ENCODE measurements around the gene MAP3K5.

The MAP3K5 gene

DNA sequence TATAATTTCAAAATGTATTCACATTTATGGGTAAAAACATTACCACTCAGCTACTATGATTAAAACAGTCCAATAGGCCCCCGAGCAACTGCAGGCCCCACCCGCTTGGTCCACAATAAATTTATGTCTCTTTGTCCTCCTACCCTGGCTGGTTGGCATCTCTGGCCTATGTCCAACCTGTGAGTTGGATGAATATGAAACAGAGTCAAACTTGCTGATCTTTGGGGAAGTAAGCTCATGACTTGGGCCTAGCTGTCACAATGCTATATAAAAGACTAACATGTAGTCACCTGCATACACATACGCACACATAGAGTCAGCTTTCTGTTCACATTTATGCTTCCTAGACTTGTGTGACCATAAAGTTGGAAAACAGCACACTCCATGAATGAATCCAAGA, 262.6 kb downstream of the MAP3K5 start:
- DNase-seq: no peak

DNA sequence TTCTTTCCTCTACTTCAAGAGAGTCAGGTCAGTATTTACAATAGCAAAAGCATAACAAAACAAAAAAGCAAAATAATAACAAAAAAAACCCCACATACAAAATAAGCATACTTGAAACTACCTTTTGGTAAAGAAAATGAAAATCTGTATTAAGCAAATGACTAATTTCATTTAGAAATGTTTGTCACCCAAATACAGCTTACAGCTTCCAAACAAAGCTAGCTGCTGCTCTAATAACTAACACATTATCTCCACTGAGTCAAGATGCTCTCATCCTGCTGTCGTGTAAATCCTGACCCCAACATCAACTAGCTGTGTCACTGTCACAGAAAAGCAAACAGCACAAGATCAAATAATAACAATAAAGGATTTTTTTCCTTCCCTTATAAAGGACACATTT, 263.8 kb downstream of the MAP3K5 start:
- no peak for DNase-seq

DNA sequence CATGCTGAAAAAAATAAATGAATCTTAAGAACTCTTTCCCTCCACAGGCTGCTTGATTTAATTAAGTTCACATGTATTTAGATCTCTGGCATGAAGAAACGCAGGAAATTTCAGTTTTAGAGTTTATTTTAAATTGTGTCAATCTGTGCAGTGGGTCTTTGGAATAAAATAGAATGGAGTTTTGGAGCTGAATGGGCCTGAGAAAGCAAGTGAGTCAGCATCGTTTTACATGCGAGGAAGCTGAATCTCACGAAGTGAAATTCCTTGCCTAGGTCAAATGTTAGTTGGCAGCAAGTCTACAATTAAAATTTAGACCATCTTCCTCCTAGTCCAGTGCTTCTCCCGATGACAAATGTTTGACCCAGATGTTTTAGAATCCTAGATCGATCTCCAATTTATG, 264.4 kb downstream of the MAP3K5 start:
- DNase-seq: no peak

DNA sequence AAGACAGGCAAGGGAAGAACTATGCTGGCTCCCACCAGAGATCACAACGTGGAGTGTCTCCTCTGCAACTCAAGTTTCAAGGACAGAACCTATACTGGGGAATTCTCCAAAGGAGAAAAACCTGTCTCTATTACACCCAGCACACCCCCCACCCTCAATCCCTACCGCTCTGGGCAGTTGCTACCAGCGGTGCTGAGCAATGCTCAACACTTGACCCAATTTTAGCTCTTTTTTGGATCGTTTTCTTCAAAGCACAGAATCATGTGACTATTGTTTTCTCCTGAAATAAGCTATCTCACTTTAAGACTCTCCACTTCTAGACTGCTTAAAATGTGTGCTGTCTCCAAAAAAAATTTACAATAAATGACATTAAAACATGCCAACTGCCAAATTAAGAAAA, 265.3 kb downstream of the MAP3K5 start:
- DNase-seq: no peak

DNA sequence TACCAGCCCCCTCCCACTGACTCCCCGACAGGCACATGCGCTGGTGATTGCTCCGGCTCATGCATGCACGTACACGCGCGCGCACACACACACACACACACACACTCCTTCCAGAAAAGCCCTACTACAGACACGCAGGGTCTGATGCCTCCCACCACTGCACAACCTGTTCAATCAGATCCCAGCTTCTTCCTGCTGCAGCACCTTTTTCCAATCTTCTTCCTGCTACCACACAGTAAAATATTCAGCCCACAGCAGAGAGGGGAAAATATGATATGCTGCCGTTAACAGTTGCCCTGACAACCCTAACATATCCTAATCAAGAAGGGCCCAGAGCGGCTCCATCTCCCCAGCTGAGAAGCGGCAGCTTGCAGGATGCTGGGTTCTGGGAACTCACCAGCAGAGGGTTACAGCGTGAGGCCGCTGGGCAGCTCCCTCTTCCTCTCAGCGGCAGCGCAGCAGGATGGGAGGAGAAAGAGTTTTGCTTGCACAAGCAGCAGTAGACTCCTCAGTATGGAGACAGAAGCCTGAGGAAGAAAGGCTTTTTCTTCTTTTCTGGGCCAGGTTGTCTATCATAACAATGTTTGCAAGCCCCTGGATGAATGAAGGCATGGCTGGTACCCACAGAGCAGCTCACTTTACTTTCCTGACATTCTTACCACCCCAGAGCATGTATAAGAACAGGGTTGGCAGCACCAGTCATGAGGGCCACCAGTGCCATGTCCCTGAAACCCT, 265.9 kb downstream of the MAP3K5 start:
- DNase-seq: peak; percentile 23

DNA sequence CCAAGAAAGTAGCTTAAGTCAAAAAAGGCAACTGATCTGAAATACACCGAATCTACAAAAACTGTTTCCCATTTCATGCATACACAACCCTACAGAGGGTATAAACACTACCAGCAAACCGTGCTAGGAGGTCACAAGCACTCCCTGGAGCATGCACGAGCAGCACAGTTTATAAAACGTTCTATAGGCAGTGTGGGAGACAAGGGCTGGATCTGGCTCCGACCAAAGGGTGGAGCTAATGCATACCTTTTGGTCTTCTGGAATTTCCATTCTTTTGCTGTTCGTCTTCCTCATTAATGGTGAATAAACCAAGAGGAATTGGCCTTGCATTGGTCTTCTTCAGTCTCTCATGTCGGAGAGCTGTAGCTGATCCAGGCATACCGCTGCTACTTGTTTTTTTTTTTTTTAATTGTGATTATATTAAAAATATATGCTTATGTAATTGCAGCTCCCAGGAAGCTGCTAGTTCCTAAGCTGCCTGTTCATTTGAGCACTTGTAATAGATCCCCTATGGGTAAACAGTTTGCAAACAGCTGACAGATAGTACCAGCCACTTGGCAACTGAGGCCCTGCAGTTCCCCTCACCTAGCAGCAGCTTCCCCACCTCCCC, 266.6 kb downstream of the MAP3K5 start:
- DNase-seq: no peak

DNA sequence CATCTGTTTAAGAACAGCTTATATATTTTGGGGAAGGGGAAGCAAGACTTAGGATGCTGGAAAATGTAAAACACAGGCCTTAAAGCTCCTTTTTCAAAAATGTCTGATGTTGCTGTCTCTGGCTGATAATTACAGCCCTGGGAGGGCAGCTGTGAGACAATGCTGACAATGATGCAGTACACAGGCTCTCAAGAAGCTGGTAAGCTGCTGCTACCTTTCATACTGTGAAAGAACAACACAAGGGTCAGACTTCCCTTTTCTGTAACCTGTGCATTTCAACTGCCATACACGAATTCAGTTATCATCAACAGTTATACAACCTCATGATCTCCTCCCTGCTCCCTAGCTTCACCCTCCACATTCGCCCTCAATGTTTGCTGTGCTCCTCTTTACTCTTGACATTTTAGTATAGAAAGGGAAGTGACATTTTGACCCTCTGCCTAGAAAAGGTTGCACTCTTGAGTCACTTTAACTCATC, 267.3 kb downstream of the MAP3K5 start:
- no peak for DNase-seq

DNA sequence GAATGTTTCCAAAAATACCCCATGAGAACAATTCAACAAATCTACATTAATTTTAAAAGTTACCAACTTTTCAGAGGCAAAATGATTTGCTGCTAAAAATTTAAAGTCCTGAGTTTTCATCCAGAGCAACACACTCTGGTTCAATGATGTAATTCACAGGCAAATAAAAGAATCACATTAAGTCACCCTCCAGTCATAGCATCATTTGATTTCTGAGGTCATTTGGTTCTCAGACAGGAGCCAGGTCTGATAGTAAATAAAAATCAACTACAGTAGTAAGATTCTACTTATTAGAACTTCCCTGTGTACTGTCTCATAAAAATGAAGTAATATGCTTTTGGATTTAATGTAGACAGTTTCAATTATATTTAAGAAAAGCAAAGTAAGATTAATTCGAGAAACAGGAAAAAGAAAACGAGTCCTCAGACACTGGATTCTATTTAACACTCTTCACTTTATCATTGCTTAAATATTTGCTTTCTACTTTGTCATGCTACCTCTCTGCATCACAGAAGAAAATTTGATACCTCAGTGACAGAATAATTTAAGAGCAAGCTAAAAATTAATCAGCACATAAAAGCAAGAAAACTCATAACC, 267.8 kb downstream of the MAP3K5 start:
- no peak for DNase-seq

DNA sequence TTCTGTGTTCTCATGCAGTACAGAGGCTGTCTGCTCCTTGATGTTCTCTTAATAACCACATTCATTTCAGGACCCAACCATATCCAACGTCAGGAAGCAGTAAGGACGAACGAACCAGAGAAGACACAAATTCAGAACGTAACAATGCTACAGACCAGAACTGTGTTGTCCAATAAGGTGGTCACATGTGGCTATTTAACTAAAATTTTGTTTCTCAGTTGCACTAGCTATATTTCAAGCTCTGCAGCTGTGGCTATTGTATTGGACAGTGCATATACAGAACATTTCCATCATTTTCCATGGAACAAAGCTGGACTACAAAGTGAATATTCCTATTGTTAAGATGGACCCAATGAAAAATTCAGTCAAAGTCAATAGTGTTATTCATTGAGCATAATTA, 269.1 kb downstream of the MAP3K5 start:
- no peak for DNase-seq

DNA sequence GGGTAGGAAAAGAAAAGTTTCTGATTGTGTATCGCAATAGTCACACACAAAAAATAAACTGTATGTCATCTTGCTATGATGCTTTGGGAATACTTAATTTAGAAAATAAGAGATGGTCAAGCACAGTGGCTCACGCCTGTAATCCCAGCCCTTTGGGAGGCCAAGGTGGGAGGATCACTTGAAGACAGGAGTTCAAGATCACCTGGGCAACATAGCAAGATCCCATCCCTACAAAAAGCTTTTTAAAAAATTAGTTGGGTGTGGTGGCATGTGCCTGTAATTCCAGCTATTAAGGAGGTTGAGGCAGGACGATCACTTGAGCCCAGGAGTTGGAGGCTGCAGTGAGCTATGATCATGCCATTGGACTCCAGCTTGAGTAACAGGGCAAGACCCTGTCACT, 269.6 kb downstream of the MAP3K5 start:
- DNase-seq: no peak

DNA sequence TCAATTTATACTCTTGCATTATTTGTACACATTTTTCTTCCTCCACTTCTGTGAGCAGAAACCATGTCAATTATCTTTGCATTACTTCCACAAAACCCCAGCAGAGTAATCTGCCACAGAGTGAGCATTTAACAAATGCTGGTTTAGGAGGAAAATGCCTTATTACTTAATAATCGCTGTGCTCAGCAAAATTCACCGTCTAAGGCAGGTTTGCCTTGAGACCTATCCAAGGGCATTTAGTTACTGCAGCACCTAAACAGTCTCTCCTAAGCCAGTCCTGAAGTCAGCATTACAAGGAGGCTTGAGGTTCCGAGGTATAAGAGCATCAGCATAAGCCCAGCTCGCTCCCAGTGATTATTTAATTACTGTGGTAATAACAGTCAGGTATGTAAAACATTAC, 270.4 kb downstream of the MAP3K5 start:
- DNase-seq: no peak

DNA sequence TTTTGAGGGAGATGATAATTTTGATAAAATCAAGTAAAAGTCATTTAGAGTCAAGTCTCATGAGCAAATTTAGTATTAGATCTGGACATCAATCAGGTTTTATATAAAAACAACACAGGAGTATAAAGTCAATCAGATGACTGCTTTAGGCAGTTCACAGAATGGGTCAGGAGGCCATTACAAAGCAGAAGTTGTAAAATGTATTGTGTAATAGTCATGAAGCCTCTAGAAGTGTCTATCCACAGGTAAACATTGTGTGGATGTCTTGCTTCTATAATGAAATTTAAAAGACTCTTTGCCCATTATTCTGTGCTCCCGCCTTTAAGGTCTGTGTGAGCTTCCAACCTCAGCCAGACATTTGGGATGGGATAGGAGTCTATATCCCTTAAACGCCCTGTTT, 270.9 kb downstream of the MAP3K5 start:
- no peak for DNase-seq

DNA sequence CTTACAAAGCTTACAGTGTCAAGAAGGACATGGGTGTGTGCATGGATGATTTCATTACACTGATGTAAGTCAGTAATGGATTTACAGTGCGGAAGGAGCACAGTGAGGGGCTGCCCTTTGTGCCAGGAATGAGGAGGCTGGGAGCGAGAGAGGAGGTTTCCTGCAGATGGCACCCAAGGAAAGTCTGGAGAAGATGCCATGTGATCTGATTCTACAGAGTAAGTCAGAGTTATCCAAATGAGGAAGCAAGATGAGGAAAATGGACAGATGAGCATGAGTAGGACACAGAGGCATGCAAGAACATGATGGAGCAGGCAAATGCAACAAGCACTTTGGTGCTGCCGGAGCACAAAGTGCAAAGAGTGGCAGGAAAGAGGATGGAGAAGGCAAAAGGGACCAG, 271.8 kb downstream of the MAP3K5 start:
- DNase-seq: no peak

DNA sequence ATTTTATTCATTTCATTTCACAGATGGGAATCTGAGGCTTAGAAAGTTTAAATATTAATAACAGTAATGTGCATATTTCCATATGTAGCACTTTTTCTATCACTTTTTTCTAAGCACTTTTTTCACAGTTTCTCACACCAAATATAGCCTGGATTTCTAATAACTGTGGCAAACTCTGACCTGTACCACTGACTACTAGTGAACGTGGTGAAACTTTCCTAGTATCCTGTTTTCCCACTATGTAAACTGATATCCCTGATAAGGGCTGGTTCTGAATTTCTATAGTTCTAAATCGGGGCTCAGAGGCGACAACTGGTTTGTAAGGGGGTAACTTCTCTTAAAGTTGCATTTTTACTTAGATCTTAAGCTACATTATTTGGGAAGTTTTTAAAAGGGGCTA, 274.7 kb downstream of the MAP3K5 start:
- no peak for DNase-seq

DNA sequence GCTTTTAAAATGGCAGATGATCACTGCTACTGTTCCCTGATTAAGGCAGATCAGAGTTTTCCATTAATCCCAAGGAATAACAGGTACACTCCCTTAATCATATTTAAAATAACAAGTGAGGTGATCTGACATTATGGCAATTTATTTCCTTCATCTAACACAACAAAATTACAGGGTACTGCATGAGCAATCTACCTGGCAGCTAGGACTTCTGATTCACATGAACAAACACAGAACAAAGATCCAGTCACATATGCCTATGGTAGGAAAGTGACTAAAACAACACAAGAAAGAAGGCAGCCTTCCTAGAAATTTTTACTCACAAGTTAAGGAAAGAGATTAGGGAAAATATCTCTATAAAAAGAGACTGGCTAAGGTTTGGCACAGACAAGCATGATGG, 275.3 kb downstream of the MAP3K5 start:
- no peak for DNase-seq

DNA sequence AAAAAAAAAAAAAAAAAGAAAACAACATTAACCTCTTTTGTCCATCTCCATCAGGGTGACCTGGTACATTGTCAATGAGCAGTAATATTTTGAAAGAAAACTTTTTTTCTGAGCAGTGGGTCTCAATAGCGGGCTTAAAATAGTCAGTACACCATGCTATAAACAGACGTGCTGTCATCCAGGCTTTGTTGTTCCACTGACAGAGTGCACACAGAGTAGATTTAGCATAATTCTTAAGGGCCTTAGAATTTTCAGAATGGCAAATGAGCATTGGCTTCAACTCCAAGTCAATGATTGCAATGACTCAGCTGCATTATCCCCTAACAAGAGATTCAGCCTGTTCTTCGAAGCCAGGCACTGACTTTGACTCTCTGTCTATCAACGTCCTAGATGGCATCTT, 277.7 kb downstream of the MAP3K5 start:
- DNase-seq: no peak

DNA sequence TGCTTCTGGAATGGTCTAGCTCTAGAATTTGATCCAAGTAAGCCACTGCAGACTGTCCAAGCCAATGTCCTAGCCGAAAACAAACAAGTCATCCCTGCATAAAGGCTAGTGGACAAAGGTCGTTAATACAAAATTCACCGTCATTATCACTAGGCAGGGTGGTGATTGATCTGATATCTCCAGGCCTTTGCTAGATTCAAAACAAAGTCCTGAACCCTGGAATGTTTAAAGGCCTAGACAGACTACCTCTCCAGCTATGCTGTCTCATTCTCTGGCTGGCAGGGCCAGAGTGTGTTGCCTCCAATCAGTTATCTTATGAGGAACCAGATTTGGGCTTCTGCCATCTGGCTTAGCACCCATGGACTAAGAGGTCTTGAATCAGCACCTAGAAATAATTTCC, 280.4 kb downstream of the MAP3K5 start:
- DNase-seq: no peak

DNA sequence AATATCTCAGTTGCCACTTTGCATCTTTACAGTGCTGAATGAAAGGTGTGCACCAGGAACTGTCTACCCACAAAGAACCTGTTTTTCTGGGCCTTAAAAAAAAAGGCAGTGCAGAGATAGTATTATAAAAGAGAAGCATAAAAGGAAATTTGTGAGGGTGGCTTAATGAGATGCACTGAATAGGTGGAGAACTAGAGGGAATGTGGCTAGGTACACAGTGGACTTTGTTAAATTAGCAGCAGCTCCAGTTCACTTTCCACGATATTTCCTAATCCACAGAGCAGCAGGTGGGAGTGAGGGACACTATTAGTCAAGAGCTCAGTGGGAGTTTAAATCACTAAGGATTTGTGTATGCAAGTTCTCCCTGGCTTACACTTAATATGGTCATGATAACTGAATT, 280.9 kb downstream of the MAP3K5 start:
- peak; percentile 7 for DNase-seq

DNA sequence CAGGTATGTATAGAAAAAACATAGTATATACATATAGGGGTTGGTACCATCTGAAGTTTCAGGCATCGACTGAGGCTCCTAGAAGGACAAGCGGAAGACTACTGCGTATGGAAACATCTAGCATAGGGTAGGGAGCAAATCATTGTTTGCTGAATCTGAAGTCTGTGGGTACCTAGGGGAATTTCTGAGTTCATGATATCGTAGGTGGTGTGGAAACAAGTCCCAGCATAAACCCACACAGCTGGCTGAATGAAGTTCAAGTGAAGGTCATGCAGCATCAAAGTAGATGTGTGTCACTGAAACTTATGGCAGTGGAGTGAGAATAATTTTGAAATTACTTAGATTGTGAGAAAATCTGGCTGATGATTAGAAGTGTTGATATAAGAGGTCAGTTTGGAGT, 281.5 kb downstream of the MAP3K5 start:
- DNase-seq: no peak

DNA sequence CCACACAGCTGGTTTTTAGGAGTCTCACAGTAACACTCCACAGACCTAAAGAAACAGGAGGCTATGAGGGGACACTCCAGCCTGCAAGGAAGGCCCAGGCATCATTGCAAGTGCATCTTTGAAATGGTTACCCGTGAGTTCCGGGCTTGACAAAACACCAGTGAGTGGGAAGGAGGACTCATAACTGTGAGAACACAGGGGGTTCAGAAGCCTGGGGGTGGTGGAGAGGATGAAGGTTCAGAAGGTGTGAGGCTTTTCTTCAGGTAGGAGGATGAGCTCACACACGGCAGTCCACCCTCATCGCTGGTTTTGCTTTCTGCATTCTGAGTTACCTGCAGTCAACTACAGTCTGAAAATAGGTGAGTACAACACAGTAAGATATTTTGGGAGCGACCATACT, 282.0 kb downstream of the MAP3K5 start:
- no peak for DNase-seq

DNA sequence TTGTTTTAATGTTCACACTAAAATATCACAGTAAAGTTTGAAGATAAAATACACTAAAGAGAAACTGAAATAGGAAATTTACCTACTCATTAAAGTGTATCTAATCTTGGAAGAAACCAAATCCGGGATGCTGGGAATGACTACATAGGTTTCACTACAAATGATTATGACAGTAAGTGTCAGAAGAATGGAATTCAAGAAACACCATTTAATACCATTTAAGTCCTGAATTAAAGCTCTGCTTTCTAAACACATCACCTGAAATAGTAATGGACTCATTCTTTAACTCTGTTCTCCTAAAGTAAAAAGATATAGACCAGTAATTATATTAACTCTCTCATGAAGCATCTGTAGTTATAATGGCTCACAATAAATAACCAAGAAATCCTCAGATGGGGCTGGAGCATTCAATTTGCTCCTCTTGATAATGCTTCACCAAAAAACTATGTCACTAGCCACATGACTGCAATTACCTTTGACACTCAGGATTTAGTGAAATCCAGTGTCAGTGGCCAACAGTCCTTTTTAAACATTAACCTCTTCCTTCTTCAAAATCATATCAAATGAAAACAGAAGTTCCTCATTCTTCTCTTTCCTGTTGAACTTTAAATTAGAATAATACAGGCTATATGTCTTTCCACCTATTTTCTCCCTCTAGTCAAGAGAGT, 283.4 kb downstream of the MAP3K5 start:
- DNase-seq: no peak

Measured in NCI-H82 (cell line).